Neuronal stem cell (in vitro differentiated cells): Measurements from ENCODE around the gene NFKBIZ.

Experiments
- DNase-seq: peaks from one replicate; pipeline ENCODE4 v3.0.0-alpha.2; 2013; ENCODE audit warnings: low spot score
- H2AFZ ChIP-seq: one replicate; pipeline ENCODE4 v1.6.1; 2013; ENCODE audit warnings: mild to moderate bottlenecking, low read length, inconsistent platforms
- H2AK5ac ChIP-seq: 2 replicates; pipeline ENCODE4 v1.6.1; 2013; ENCODE audit warnings: low read depth, mild to moderate bottlenecking, inconsistent platforms, low read length, moderate library complexity, mixed read lengths
- H2BK120ac ChIP-seq: 2 replicates; pipeline ENCODE4 v1.6.1; 2013; ENCODE audit warnings: low read depth, mild to moderate bottlenecking, inconsistent platforms, low read length, moderate library complexity, mixed read lengths
- H2BK12ac ChIP-seq: one replicate; pipeline ENCODE4 v1.6.1; 2013; ENCODE audit warnings: low read length, inconsistent platforms
- H2BK15ac ChIP-seq: 2 replicates; pipeline ENCODE4 v1.6.1; 2013; ENCODE audit warnings: mild to moderate bottlenecking, low read length, inconsistent platforms, mixed read lengths
- H2BK5ac ChIP-seq: one replicate; pipeline ENCODE4 v1.6.1; 2013; ENCODE audit warnings: inconsistent platforms, mild to moderate bottlenecking, low read length, moderate library complexity
- H3K14ac ChIP-seq: one replicate; pipeline ENCODE4 v1.6.1; 2013; ENCODE audit warnings: low read length, inconsistent platforms
- H3K18ac ChIP-seq: 2 replicates; pipeline ENCODE4 v1.6.1; 2013; ENCODE audit warnings: low read length, inconsistent platforms
- H3K23ac ChIP-seq: 2 replicates; pipeline ENCODE4 v1.6.1; 2013; ENCODE audit warnings: low read depth, mild to moderate bottlenecking, mixed read lengths, low read length, inconsistent platforms; ENCODE audit not compliant: poor library complexity
- H3K27ac ChIP-seq: replicated peaks from 3 replicates; pipeline ENCODE4 v1.5.1; 2013; ENCODE audit warnings: low read length, inconsistent platforms
- H3K27me3 ChIP-seq, 3 experiments: 2 replicates each; pipeline ENCODE4 v1.6.1; 2013; ENCODE audit warnings: low read length in 3 of 3, mild to moderate bottlenecking in 2 of 3, inconsistent platforms in 1 of 3, low read depth in 1 of 3, mixed read lengths in 1 of 3, moderate library complexity in 1 of 3; ENCODE audit not compliant: control insufficient read depth in 3 of 3, insufficient read depth in 3 of 3
- H3K36me3 ChIP-seq, 2 donors: replicated peaks in 1 of 2; 2 replicates each; pipeline ENCODE4 v1.6.1; 2013; ENCODE audit warnings: low read length in 2 of 2; ENCODE audit not compliant: control insufficient read depth in 2 of 2, insufficient read depth in 2 of 2
- H3K4ac ChIP-seq: 2 replicates; pipeline ENCODE4 v1.6.1; 2013; ENCODE audit warnings: inconsistent platforms, mild to moderate bottlenecking, low read length, moderate library complexity
- H3K4me1 ChIP-seq, 2 donors: 1 replicate in 1 of 2; 2 replicates in 1 of 2; pipeline ENCODE4 v1.6.1; 2013; ENCODE audit warnings: low read length in 2 of 2, low read depth in 1 of 2; ENCODE audit not compliant: control insufficient read depth in 2 of 2, insufficient read depth in 1 of 2
- H3K4me2 ChIP-seq: one replicate; pipeline ENCODE4 v1.6.1; 2013; ENCODE audit warnings: mild to moderate bottlenecking, low read length, inconsistent platforms; ENCODE audit not compliant: insufficient read depth, poor library complexity, severe bottlenecking
- H3K4me3 ChIP-seq, 2 donors: 2 replicates each; pipeline ENCODE4 v1.5.1; 2013; ENCODE audit warnings: low read length in 2 of 2, mild to moderate bottlenecking in 2 of 2, inconsistent platforms in 1 of 2, moderate library complexity in 1 of 2
- H3K79me1 ChIP-seq: one replicate; pipeline ENCODE4 v1.6.1; 2013; ENCODE audit warnings: low read depth, mild to moderate bottlenecking, inconsistent platforms, low read length, moderate library complexity
- H3K9ac ChIP-seq: one replicate; pipeline ENCODE4 v1.6.1; 2013; ENCODE audit warnings: mild to moderate bottlenecking, low read depth, low read length, inconsistent platforms; ENCODE audit not compliant: poor library complexity
- H3K9me3 ChIP-seq, 2 donors: replicated peaks in 1 of 2; 2 replicates each; pipeline versions ENCODE3 to v1.6.1; 2013; ENCODE audit warnings: low read length in 2 of 2, mild to moderate bottlenecking in 2 of 2, inconsistent platforms in 1 of 2, low read depth in 1 of 2, mixed read lengths in 1 of 2, moderate library complexity in 1 of 2; ENCODE audit not compliant: control insufficient read depth in 2 of 2, insufficient read depth in 1 of 2
- H4K8ac ChIP-seq: one replicate; pipeline ENCODE4 v1.6.1; 2013; ENCODE audit warnings: low read depth, mild to moderate bottlenecking, inconsistent platforms, low read length, moderate library complexity
- H4K91ac ChIP-seq: one replicate; pipeline ENCODE4 v1.6.1; 2013; ENCODE audit warnings: low read length, low read depth, mild to moderate bottlenecking, inconsistent platforms; ENCODE audit not compliant: poor library complexity
- WGBS, 2 donors: extraction: QIAGEN DNeasy Blood & Tissue Kit; methylation state at CpG; one replicate each; pipeline ENCODE4 v1.1.7; 2013; ENCODE audit warnings: missing lambda C conversion rate in 2 of 2, mixed read lengths in 1 of 2; ENCODE audit not compliant: insufficient read length in 2 of 2, insufficient replicate concordance in 1 of 2; ENCODE audit errors: extremely low coverage in 2 of 2; 5-methylcytosine and 5-hydroxymethylcytosine counted together

Gene NFKBIZ

DNA sequence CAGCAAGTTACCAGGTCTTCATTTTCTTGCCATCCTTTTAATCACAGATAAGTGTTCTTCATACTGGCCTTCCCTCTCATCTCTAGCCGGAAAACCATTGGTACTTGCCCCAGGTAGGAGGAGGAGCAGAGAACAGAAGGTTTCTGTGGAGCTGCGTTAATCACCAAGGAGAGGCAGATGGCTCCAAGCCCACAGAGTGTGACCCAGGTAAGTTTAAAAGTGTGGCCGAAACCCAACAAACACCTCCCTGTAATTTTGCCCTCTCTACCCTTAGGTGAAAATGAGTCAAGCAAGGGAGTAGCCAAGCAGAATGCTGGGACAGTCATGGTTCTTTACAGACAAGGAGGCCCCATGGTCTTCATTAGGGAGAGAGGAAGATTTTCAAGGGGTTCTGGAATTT, 37.3 kb downstream of the NFKBIZ start:
- no peak overlapping the region for H3K18ac ChIP-seq
- no peak overlapping the region for H3K9ac ChIP-seq
- H3K14ac ChIP-seq, result no peak overlapping the region
- H2AK5ac ChIP-seq, result no peak overlapping the region
- no peak overlapping the region for H3K4me2 ChIP-seq
- H3K4me3 ChIP-seq, result no peak overlapping the region
- no peak overlapping the region for H2BK5ac ChIP-seq
- H3K23ac ChIP-seq, result no peak overlapping the region
- H3K27me3 ChIP-seq, result no peaks in the 10 kb centered on the region
- no peak for DNase-seq
- H3K36me3 ChIP-seq, result no peaks in the 10 kb centered on the region
- H3K79me1 ChIP-seq, result no peaks in the 10 kb centered on the region
- H3K4ac ChIP-seq, result no peak overlapping the region
- H2AFZ ChIP-seq, result no peak overlapping the region
- H2BK120ac ChIP-seq, result no peak overlapping the region
- no peak overlapping the region for H4K8ac ChIP-seq
- no peak overlapping the region for H2BK12ac ChIP-seq
- H3K27ac ChIP-seq, result no peak overlapping the region
- no peaks in the 10 kb centered on the region for H3K4me1 ChIP-seq
- no peak overlapping the region for H4K91ac ChIP-seq
- H3K9me3 ChIP-seq, result no peaks in the 10 kb centered on the region
- no peak overlapping the region for H2BK15ac ChIP-seq
- no CpG with 5 or more reads among the region's 3 CpGs for WGBS, 2 donors

DNA sequence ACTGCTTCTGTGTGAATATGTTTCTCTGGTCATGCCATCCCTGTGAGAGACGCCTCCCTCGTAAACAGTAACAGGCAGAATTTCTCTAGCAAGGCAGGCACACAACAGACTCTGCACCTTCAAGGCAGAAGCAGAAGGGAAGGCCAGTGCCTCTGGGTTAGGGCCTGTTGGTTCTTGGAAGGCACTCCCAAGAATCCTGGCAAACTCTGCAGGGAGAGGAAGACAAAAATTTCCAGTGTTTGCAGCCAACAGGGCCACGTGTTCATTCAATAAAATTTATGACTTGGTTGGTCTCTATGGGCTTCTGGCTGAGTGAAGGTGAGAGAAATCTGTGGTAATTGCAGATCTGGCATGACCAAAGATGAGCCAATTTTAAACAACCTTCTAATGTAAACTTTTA, 39.3 kb downstream of the NFKBIZ start:
- Histone ChIP-seq H2AK5ac (no peak overlapping the region), H3K27me3 (no peaks in the 10 kb centered on the region), H3K36me3 (no peaks in the 10 kb centered on the region), H4K8ac (no peak overlapping the region), H3K14ac (no peak overlapping the region), H3K9me3 (no peaks in the 10 kb centered on the region), H3K27ac (no peak overlapping the region), H2AFZ (no peak overlapping the region), H2BK15ac (no peak overlapping the region), H2BK12ac (no peak overlapping the region), H3K79me1 (no peaks in the 10 kb centered on the region), H3K9ac (no peak overlapping the region), H4K91ac (no peak overlapping the region), H2BK120ac (no peak overlapping the region), H3K4me2 (no peak overlapping the region), H3K23ac (no peak overlapping the region), H2BK5ac (no peak overlapping the region), H3K4ac (no peak overlapping the region), H3K4me1 (peaks cover 0 to 4% of the 10 kb centered on the region in 2 donors), H3K18ac (no peak overlapping the region), H3K4me3 (no peak overlapping the region)
- DNase-seq, result no peak
- WGBS, 2 donors, result no CpG with 5 or more reads among the region's 3 CpGs

GRCh38 chr3:101890716-101891115, 41.4 kb downstream of the NFKBIZ start:
- H3K4ac ChIP-seq, result no peak overlapping the region

GRCh38 chr3:101892648-101893047, 43.3 kb downstream of the NFKBIZ start:
- H3K4me1 ChIP-seq, result peaks cover 0 to 4% of the 10 kb centered on the region in 2 donors
- no peak overlapping the region for H2BK15ac ChIP-seq
- H2BK12ac ChIP-seq, result no peak overlapping the region
- H3K18ac ChIP-seq, result no peak overlapping the region
- no peak overlapping the region for H2AK5ac ChIP-seq
- H3K4ac ChIP-seq, result no peak overlapping the region
- no peak overlapping the region for H3K9ac ChIP-seq
- no peak overlapping the region for H3K14ac ChIP-seq
- no CpG with 5 or more reads among the region's 1 CpG for WGBS, 2 donors
- H3K4me3 ChIP-seq, result no peak overlapping the region
- no peaks in the 10 kb centered on the region for H3K79me1 ChIP-seq
- no peak overlapping the region for H2AFZ ChIP-seq
- H3K9me3 ChIP-seq, result no peaks in the 10 kb centered on the region
- H4K91ac ChIP-seq, result no peak overlapping the region
- no peak overlapping the region for H4K8ac ChIP-seq
- no peaks in the 10 kb centered on the region for H3K27me3 ChIP-seq
- no peak overlapping the region for H3K27ac ChIP-seq
- no peaks in the 10 kb centered on the region for H3K36me3 ChIP-seq
- no peak overlapping the region for H3K4me2 ChIP-seq
- DNase-seq, result no peak
- H2BK120ac ChIP-seq, result no peak overlapping the region
- H3K23ac ChIP-seq, result no peak overlapping the region
- no peak overlapping the region for H2BK5ac ChIP-seq

More at GRCh38 chr3:101890716-101891115, 41.4 kb downstream of the NFKBIZ start:
- Histone ChIP-seq H3K36me3 (no peaks in the 10 kb centered on the region), H4K8ac (no peak overlapping the region), H3K14ac (no peak overlapping the region), H2BK5ac (no peak overlapping the region), H4K91ac (no peak overlapping the region), H2AK5ac (no peak overlapping the region), H3K9ac (no peak overlapping the region), H2BK15ac (no peak overlapping the region), H3K27ac (no peak overlapping the region), H3K18ac (no peak overlapping the region), H2AFZ (no peak overlapping the region), H3K4me3 (no peak overlapping the region), H3K9me3 (no peaks in the 10 kb centered on the region), H2BK12ac (no peak overlapping the region), H3K27me3 (no peaks in the 10 kb centered on the region), H2BK120ac (no peak overlapping the region), H3K4me2 (no peak overlapping the region), H3K4me1 (peaks cover 0 to 4% of the 10 kb centered on the region in 2 donors), H3K23ac (no peak overlapping the region), H3K79me1 (no peaks in the 10 kb centered on the region)
- no peak for DNase-seq
